HepG2 (cell line): ENCODE measurements around the gene ZNF26. TPM values are rescaled to one million over a fixed set of nuclear protein-coding genes. Genes with fewer than 3 reads are reported as not detected.

Experiments
- ATRX ChIP-seq: sonication (generic); formaldehyde crosslinking; IDR thresholded peaks from 2 replicates; pipeline ENCODE4 v1.4.0; 2020; ENCODE audit warnings: missing genetic modification reagents, borderline replicate concordance
- FOXA1 ChIP-seq, 2 experiments: fragments of 450-650 bp in 1 of 2; sonication (generic) in 1 of 2; formaldehyde crosslinking in 1 of 2; IDR thresholded peaks; 2 replicates each; pipeline versions ENCODE4 v1.4.0 to v1.6.1; 2016 to 2020; ENCODE audit warnings: missing genetic modification reagents in 1 of 2
- JUNB ChIP-seq: sonication (generic); formaldehyde crosslinking; IDR thresholded peaks from 2 replicates; pipeline ENCODE4 v1.8.0; 2022; ENCODE audit warnings: missing genetic modification reagents, mild to moderate bottlenecking, borderline replicate concordance
- KLF12 ChIP-seq: sonication (generic); formaldehyde crosslinking; IDR thresholded peaks from 2 replicates; pipeline ENCODE4 v1.4.0; 2020; ENCODE audit warnings: missing genetic modification reagents, borderline replicate concordance
- MAFG ChIP-seq: sonication (generic); formaldehyde crosslinking; IDR thresholded peaks from 2 replicates; pipeline ENCODE4 v1.5.1; 2020; ENCODE audit warnings: mild to moderate bottlenecking, missing genetic modification reagents
- MBD4 ChIP-seq: IDR thresholded peaks from 2 replicates; pipeline ENCODE4 v1.6.1; 2012; ENCODE audit warnings: low read length, inconsistent platforms, borderline replicate concordance
- MED8 ChIP-seq: sonication (generic); formaldehyde crosslinking; IDR thresholded peaks from 2 replicates; pipeline ENCODE4 v1.8.1; 2023; ENCODE audit warnings: mild to moderate bottlenecking, missing genetic modification reagents; ENCODE audit not compliant: insufficient replicate concordance
- MEIS2 ChIP-seq: sonication (generic); formaldehyde crosslinking; IDR thresholded peaks from 2 replicates; pipeline ENCODE4 v1.9.0; 2021; ENCODE audit warnings: mild to moderate bottlenecking, missing genetic modification reagents
- MZF1 ChIP-seq: sonication (generic); formaldehyde crosslinking; IDR thresholded peaks from 2 replicates; pipeline ENCODE4 v1.8.1; 2023; ENCODE audit warnings: mild to moderate bottlenecking, missing genetic modification reagents, borderline replicate concordance
- NFE2L1 ChIP-seq: sonication (generic); formaldehyde crosslinking; IDR thresholded peaks from 2 replicates; pipeline ENCODE4 v1.4.0; 2020; ENCODE audit warnings: missing genetic modification reagents, mild to moderate bottlenecking, borderline replicate concordance
- NFKB2 ChIP-seq: sonication (generic); formaldehyde crosslinking; IDR thresholded peaks from 2 replicates; pipeline ENCODE4 v1.4.0; 2020; ENCODE audit warnings: missing genetic modification reagents, borderline replicate concordance
- RBAK ChIP-seq: sonication (generic); formaldehyde crosslinking; IDR thresholded peaks from 2 replicates; pipeline ENCODE4 v1.5.1; 2020; ENCODE audit warnings: mild to moderate bottlenecking, missing genetic modification reagents
- SAP130 ChIP-seq: IDR thresholded peaks from 2 replicates; pipeline ENCODE4 v1.6.1; 2016; ENCODE audit warnings: low read depth
- SRSF1 ChIP-seq: fragments of 200-400 bp; formaldehyde crosslinking; optimal IDR thresholded peaks from 2 replicates; pipeline ENCODE3; 2017; ENCODE audit warnings: mild to moderate bottlenecking, low read depth, low read length, moderate library complexity
- ZFP90 ChIP-seq: sonication (generic); formaldehyde crosslinking; IDR thresholded peaks from 2 replicates; pipeline ENCODE4 v1.8.0; 2022; ENCODE audit warnings: missing genetic modification reagents, mild to moderate bottlenecking, inconsistent platforms, borderline replicate concordance
- ZMAT5 ChIP-seq: sonication (generic); formaldehyde crosslinking; IDR thresholded peaks from 2 replicates; pipeline ENCODE4 v1.5.0; 2020; ENCODE audit warnings: mild to moderate bottlenecking, low read depth, missing genetic modification reagents, borderline replicate concordance
- ZNF143 ChIP-seq: sonication (generic); formaldehyde crosslinking; IDR thresholded peaks from 2 replicates; pipeline ENCODE4 v1.4.0; 2020; ENCODE audit warnings: missing genetic modification reagents
- ZNF281 ChIP-seq: sonication (generic); formaldehyde crosslinking; IDR thresholded peaks from 2 replicates; pipeline ENCODE4 v1.4.0; 2020; ENCODE audit warnings: missing genetic modification reagents, borderline replicate concordance
- ZNF772 ChIP-seq: sonication (generic); formaldehyde crosslinking; IDR thresholded peaks from 2 replicates; pipeline ENCODE4 v1.5.0; 2020; ENCODE audit warnings: mild to moderate bottlenecking, missing genetic modification reagents
- polyA plus RNA-seq, 8 experiments: library from polyadenylated mRNA; depleted of rRNA in 3 of 8; stranded (reverse) in 7 of 8; unstranded in 1 of 8; fragments of >200 nt; fragmentation: Illumina TruSeq in 4 of 8; extraction: Trizol in 4 of 8; gene quantifications; 2 replicates each; pipeline versions ENCODE4 v1.2.1 to v1.2.3, GENCODE V29; 2011 to 2016; ENCODE audit warnings: low read depth in 4 of 8, missing spikeins in 1 of 8, mixed read lengths in 1 of 8; ENCODE audit not compliant: insufficient read depth in 1 of 8
- total RNA-seq, 5 experiments: library from RNA; depleted of rRNA; stranded (reverse); fragments of >200 nt; fragmentation: Illumina TruSeq; extraction: Trizol; gene quantifications; 2 replicates each; pipeline ENCODE4 v1.2.3, GENCODE V29; 2016; ENCODE audit warnings: low read depth in 1 of 5
- TF ChIP-seq, protein P1 (sequence below): fragments of 450-650 bp; IDR thresholded peaks from 2 replicates; pipeline ENCODE4 v1.6.1; 2017; ENCODE audit warnings: mild to moderate bottlenecking
- TF ChIP-seq, protein P2 (sequence below): sonication (generic); formaldehyde crosslinking; IDR thresholded peaks from 2 replicates; pipeline ENCODE4 v1.4.0; 2020; ENCODE audit warnings: missing genetic modification reagents

Gene ZNF26
- total and polyA plus RNA-seq, 2 of the 13 experiments (the other 11 are each of a cell fraction or from before 2014, with no cell fraction given): 3.8 to 6.5 TPM

DNA sequence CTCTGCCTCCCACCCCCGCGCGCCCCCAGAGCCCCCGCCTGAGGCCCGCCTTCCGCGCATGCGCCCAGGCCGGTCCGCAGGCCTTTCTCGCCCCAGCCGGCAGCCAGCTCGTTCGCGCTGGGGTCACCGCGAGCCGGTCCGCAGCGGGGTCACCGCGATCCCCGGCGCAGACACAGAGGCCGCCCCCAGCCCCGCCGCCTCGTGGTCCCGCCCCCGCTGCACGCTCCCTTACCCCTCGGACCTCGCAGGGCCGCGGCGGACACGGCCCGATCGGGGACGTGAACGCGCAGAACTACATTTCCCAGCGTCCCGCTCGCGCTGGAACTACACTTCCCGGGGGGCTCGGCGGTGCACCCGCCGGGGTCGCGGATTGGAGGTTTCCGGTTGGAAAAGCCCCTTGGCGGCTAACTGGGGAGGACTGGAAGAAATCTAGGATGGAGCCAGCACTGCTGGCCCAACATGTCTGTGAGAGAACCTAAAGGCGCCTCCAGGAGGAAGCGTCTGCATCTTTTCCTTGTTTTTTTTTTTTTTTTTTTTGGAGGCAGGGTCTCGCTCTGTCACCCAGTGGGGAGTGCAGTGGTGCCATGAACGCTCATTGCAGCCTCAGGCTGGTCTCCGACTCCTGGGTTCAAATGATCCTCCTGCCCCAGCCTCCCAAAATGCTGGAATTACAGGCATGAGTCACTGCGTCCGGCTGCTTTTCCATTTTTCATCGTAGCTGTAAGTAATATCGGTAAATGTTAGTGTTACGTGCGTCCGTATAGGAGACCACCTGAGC, 30.0 kb upstream of the ZNF26 start, which contains the start of gene ZNF605 (continued):
- TF ChIP-seq ZFP90: peak; percentile 62; the same call in 1 of the 2 replicates
- no peak for TF ChIP-seq MED8 (CRISPR knock-in tag)
- TF ChIP-seq NFE2L1: no peak
- peak; percentile 86 for TF ChIP-seq SAP130 (CRISPR knock-in tag)
- TF ChIP-seq MBD4: no peak
- no peak for TF ChIP-seq NFKB2
- no peak for TF ChIP-seq SRSF1
- TF ChIP-seq MAFG (CRISPR knock-in tag): no peak
- TF ChIP-seq, protein P1, sequence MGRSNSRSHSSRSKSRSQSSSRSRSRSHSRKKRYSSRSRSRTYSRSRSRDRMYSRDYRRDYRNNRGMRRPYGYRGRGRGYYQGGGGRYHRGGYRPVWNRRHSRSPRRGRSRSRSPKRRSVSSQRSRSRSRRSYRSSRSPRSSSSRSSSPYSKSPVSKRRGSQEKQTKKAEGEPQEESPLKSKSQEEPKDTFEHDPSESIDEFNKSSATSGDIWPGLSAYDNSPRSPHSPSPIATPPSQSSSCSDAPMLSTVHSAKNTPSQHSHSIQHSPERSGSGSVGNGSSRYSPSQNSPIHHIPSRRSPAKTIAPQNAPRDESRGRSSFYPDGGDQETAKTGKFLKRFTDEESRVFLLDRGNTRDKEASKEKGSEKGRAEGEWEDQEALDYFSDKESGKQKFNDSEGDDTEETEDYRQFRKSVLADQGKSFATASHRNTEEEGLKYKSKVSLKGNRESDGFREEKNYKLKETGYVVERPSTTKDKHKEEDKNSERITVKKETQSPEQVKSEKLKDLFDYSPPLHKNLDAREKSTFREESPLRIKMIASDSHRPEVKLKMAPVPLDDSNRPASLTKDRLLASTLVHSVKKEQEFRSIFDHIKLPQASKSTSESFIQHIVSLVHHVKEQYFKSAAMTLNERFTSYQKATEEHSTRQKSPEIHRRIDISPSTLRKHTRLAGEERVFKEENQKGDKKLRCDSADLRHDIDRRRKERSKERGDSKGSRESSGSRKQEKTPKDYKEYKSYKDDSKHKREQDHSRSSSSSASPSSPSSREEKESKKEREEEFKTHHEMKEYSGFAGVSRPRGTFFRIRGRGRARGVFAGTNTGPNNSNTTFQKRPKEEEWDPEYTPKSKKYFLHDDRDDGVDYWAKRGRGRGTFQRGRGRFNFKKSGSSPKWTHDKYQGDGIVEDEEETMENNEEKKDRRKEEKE: no peak
- no peak for TF ChIP-seq JUNB (CRISPR knock-in tag)
- TF ChIP-seq FOXA1 (IDR thresholded peaks at IDR 0.05): no peak
- no peak for TF ChIP-seq FOXA1 (CRISPR knock-in tag; IDR thresholded peaks at IDR 0.05)
- TF ChIP-seq ZNF143: peak; percentile 97
- no peak for TF ChIP-seq ZNF281 (CRISPR knock-in tag)
- TF ChIP-seq KLF12 (CRISPR knock-in tag): no peak
- TF ChIP-seq MEIS2: no peak
- TF ChIP-seq MZF1 (CRISPR knock-in tag): no peak
- no peak for TF ChIP-seq RBAK
- no peak for TF ChIP-seq ATRX (CRISPR knock-in tag)
- TF ChIP-seq ZMAT5 (CRISPR knock-in tag): no peak
- TF ChIP-seq, protein P2, sequence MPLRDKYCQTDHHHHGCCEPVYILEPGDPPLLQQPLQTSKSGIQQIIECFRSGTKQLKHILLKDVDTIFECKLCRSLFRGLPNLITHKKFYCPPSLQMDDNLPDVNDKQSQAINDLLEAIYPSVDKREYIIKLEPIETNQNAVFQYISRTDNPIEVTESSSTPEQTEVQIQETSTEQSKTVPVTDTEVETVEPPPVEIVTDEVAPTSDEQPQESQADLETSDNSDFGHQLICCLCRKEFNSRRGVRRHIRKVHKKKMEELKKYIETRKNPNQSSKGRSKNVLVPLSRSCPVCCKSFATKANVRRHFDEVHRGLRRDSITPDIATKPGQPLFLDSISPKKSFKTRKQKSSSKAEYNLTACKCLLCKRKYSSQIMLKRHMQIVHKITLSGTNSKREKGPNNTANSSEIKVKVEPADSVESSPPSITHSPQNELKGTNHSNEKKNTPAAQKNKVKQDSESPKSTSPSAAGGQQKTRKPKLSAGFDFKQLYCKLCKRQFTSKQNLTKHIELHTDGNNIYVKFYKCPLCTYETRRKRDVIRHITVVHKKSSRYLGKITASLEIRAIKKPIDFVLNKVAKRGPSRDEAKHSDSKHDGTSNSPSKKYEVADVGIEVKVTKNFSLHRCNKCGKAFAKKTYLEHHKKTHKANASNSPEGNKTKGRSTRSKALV (CRISPR knock-in tag): peak; percentile 34; the same call in 1 of the 2 replicates
- peak; percentile 63; the same call in 1 of the 2 replicates for TF ChIP-seq ZNF772 (CRISPR knock-in tag)
